ENCODE data around the gene ZC3H7B. TPM values are rescaled to one million over a fixed set of nuclear protein-coding genes. Genes with fewer than 3 reads are reported as not detected.

Gene ZC3H7B
- polyA plus RNA-seq, 3 donors, result 93.3 to 102 (median 96.9) TPM

GRCh38 chr22:41314821-41315220 is 13.5 kb downstream of the ZC3H7B start:
- no peak for DNase-seq

- no peak for DNase-seq
Observed at GRCh38 chr22:41315586-41315985, 14.3 kb downstream of the ZC3H7B start.

- no peak for DNase-seq
Observed at GRCh38 chr22:41320416-41321240, 19.3 kb downstream of the ZC3H7B start.

- DNase-seq, result no peak
Observed at GRCh38 chr22:41324821-41325528, 23.6 kb downstream of the ZC3H7B start.

- DNase-seq, result no peak
Observed at GRCh38 chr22:41327124-41327523, 25.8 kb downstream of the ZC3H7B start.

- no peak for DNase-seq
Observed at GRCh38 chr22:41330169-41330568, 28.8 kb downstream of the ZC3H7B start.

- DNase-seq, result no peak
Observed at GRCh38 chr22:41332217-41332939, 31.1 kb downstream of the ZC3H7B start.

- no peak for DNase-seq
Observed at GRCh38 chr22:41333806-41334205, 32.5 kb downstream of the ZC3H7B start.

- DNase-seq, result no peak
Observed at GRCh38 chr22:41334215-41334614, 32.9 kb downstream of the ZC3H7B start.

GRCh38 chr22:41334951-41335635 is 33.8 kb downstream of the ZC3H7B start:
- DNase-seq, result no peak

- DNase-seq, result no peak
Observed at GRCh38 chr22:41338614-41339212, 37.4 kb downstream of the ZC3H7B start.

- no peak for DNase-seq
Observed at GRCh38 chr22:41339823-41340222, 38.5 kb downstream of the ZC3H7B start.

- no peak for DNase-seq
Observed at GRCh38 chr22:41340357-41340756, 39.0 kb downstream of the ZC3H7B start.

- no peak for DNase-seq
Observed at GRCh38 chr22:41341012-41341411, 39.7 kb downstream of the ZC3H7B start.

GRCh38 chr22:41341990-41342389 is 40.7 kb downstream of the ZC3H7B start:
- no peak for DNase-seq

GRCh38 chr22:41343300-41343699 is 42.0 kb downstream of the ZC3H7B start:
- DNase-seq, result no peak

GRCh38 chr22:41343717-41344116 is 42.4 kb downstream of the ZC3H7B start:
- no peak for DNase-seq

- no peak for DNase-seq
Observed at GRCh38 chr22:41344189-41344788, 43.0 kb downstream of the ZC3H7B start.

- no peak for DNase-seq
Observed at GRCh38 chr22:41345807-41346335, 44.5 kb downstream of the ZC3H7B start.

GRCh38 chr22:41347066-41347859 is 45.9 kb downstream of the ZC3H7B start:
- DNase-seq, result no peak

All from renal pelvis (tissue), 4 donors.